ENCODE measurements around the gene ARID5B.

DNA sequence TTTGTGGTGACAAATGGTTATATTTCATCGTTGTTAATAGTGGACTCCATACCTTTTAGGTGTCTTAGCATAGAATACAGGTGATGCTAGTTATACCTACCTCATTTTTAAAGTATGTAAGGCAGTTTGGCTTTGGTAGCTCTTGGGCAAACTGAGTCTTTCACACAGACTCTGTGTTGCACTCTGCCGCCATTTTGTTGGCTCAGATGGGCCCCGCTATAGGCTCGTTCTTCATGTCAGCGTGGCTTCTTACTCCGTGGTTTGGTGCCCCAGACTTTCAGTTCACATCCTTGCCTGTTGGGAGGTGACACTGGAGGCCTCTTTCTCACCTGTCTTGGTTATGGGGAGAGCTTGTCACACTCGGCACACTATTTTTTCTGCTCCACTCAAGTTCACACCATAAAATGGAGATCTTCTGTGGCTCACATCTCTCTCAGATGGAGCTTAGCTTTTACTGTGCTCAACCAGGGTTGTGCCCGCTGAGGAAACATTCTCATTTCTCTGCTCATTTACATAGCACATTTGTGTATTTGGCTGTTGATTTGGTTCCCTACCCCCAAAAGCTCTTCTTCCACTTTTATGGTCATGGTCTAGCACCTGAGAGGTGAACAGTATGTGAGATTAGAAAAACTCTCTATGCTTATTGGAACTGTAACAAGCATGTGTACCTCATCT lies 178.5 kb downstream of the ARID5B start:
- no peak for TF ChIP-seq ZNF114 (CRISPR knock-in tag; IDR thresholded peaks at IDR 0.05)
- TF ChIP-seq, protein P1, sequence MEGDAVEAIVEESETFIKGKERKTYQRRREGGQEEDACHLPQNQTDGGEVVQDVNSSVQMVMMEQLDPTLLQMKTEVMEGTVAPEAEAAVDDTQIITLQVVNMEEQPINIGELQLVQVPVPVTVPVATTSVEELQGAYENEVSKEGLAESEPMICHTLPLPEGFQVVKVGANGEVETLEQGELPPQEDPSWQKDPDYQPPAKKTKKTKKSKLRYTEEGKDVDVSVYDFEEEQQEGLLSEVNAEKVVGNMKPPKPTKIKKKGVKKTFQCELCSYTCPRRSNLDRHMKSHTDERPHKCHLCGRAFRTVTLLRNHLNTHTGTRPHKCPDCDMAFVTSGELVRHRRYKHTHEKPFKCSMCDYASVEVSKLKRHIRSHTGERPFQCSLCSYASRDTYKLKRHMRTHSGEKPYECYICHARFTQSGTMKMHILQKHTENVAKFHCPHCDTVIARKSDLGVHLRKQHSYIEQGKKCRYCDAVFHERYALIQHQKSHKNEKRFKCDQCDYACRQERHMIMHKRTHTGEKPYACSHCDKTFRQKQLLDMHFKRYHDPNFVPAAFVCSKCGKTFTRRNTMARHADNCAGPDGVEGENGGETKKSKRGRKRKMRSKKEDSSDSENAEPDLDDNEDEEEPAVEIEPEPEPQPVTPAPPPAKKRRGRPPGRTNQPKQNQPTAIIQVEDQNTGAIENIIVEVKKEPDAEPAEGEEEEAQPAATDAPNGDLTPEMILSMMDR (conservative IDR thresholded peaks at IDR 0.05; ENCODE audit: low read depth in 2 of 2) = no peak
- TF ChIP-seq EZH2 (IDR thresholded peaks at IDR 0.05; ENCODE audit: low read depth, unreplicated experiment) = no peak
- TF ChIP-seq ZNF331 (CRISPR knock-in tag; IDR thresholded peaks at IDR 0.05; ENCODE audit: low read depth) = no peak
- TF ChIP-seq POLR2AphosphoS5 (IDR thresholded peaks at IDR 0.05; ENCODE audit: low read depth) = no peak
- TF ChIP-seq, protein P2, sequence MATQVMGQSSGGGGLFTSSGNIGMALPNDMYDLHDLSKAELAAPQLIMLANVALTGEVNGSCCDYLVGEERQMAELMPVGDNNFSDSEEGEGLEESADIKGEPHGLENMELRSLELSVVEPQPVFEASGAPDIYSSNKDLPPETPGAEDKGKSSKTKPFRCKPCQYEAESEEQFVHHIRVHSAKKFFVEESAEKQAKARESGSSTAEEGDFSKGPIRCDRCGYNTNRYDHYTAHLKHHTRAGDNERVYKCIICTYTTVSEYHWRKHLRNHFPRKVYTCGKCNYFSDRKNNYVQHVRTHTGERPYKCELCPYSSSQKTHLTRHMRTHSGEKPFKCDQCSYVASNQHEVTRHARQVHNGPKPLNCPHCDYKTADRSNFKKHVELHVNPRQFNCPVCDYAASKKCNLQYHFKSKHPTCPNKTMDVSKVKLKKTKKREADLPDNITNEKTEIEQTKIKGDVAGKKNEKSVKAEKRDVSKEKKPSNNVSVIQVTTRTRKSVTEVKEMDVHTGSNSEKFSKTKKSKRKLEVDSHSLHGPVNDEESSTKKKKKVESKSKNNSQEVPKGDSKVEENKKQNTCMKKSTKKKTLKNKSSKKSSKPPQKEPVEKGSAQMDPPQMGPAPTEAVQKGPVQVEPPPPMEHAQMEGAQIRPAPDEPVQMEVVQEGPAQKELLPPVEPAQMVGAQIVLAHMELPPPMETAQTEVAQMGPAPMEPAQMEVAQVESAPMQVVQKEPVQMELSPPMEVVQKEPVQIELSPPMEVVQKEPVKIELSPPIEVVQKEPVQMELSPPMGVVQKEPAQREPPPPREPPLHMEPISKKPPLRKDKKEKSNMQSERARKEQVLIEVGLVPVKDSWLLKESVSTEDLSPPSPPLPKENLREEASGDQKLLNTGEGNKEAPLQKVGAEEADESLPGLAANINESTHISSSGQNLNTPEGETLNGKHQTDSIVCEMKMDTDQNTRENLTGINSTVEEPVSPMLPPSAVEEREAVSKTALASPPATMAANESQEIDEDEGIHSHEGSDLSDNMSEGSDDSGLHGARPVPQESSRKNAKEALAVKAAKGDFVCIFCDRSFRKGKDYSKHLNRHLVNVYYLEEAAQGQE (IDR thresholded peaks at IDR 0.05; ENCODE audit: unreplicated experiment) = no peak
- no peak for TF ChIP-seq EZH2phosphoT487 (IDR thresholded peaks at IDR 0.05; ENCODE audit: unreplicated experiment)

Data from GM23338 (cell line).